GM18526 (cell line): ENCODE measurements around the gene FAM13A.

Source experiments
- POLR2A ChIP-seq: IDR thresholded peaks from 3 replicates; pipeline ENCODE4 v1.6.1; 2011; ENCODE audit not compliant: insufficient read length; ENCODE audit errors: extremely low read depth

FAM13A gene

DNA sequence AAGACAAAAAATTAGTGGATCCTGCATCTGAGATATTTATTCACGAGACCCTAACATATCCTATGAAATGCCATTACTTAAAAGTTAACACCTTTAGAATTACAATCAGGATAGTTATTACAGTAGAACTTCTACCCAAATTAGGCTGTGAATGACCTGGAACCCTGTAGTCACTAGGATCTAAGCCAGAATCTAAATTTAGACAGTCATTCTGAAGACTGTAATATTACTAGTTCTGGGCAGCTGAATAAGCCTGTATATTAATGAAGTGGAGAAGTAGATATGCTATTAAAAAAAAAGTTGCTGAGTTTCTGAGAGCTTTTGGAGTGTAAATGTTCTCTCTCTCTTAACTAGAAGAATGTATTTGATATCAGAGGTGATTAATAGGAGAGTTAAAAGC lies 67.0 kb downstream of the FAM13A start:
- TF ChIP-seq POLR2A, result no peak

GRCh38 chr4:88985088-88985773 lies 71.8 kb downstream of the FAM13A start:
- no peak for TF ChIP-seq POLR2A

DNA sequence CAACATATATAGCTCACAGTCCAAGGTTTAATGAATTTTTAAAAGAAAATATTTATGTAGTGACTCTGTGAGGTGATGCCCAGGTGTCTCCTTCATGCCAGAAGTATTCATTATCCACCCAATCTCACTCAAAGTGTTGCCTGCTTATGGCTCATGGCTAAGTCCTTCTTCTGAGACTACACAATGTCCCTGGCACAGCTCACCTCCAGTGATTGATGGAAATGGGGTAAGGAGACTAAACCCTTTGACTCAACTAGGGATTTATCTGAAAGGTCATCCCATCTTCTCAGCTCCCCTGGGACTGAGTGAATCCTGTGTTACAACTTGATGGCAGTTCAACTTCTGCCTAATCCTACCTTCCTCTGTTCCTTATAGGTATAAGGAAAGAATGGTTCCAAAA lies 74.2 kb downstream of the FAM13A start:
- no peak for TF ChIP-seq POLR2A

- no peak for TF ChIP-seq POLR2A
Measured at GRCh38 chr4:88981993-88982392, 75.0 kb downstream of the FAM13A start.

- no peak for TF ChIP-seq POLR2A
Measured at GRCh38 chr4:88981556-88981955, 75.4 kb downstream of the FAM13A start.

DNA sequence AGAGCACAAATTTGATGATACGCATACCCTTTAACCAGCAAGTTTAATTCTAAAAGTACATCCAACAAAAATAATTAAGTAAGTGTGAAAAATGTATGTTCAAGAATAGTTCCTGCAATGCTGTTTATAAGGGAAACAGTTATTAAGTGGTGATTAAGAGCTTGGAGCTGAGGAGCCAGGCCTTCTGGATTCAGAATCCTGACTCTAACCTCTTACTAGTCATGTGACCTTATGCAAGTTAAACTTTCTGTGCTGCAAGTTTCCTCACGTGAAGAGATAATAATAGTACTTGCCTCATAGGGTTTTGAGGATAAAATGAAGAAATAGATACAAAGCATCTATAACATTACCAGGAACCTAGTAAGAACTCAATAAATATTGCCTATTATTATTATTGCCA lies 77.7 kb downstream of the FAM13A start:
- TF ChIP-seq POLR2A, result no peak

DNA sequence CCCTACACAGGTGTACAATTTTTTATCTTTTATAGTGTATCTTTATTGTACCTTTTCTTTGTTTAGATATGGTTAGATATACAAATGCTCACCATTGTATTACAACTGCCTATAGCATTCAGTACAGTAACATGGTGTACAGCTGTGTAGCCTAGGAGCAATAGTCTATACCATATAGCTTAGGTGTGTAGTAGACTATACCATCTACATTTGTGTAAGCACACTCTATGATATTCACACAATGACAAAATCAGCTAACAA lies 80.3 kb downstream of the FAM13A start:
- no peak for TF ChIP-seq POLR2A

DNA sequence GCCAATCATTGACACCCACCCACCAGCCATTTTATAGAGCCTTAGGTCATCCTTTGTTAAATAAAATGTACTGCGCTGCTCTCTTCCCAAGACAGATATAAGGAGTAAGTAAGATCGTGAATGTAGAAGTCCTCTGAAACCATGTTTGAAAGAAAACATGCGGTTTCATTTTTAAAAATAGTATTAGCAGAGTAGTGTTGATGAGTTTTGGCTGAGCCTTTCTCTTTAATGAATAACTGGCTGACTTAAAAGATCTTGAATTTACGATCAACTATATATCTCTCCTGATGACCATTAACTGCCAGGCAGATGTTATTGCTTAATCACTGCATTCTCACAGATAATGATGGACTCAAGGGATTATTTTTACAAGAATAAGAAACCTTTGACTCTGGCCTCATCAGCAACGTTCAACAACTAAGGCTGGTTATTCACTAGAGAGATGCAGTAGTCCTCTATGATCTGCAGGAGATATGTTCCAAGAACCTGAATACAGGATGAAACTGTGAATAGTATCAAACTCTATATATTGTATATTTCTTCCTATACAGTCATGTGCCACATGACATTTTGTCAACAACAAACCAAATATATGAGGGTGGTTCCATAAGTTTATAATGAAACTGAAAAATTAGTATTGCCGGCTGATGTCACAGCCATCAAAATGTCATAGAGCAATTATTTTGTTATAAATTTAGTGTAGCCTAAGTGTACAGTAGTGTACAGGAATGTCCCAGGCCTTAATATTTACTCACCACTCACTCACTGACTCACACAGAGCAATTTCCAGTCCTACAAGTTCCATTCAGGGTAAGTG lies 80.8 kb downstream of the FAM13A start:
- TF ChIP-seq POLR2A, result no peak

DNA sequence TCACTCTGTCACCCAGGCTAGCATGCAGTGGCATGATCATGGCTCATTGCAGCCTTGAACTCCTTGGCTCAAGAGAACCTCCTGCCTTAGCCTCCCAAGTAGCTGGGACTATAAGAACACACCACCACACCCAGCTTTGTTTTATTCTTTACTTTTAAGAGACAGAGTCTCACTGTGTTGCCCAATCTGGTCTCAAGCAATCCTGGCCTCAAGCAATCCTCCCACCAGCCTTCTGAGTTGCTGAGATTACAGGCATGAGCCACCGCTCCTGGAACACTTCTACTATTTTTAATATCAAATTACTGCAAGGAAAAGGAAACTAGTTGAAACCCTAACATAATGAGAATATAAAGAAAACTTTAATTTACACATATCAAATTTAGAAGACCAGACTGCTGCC lies 85.4 kb downstream of the FAM13A start:
- no peak for TF ChIP-seq POLR2A

DNA sequence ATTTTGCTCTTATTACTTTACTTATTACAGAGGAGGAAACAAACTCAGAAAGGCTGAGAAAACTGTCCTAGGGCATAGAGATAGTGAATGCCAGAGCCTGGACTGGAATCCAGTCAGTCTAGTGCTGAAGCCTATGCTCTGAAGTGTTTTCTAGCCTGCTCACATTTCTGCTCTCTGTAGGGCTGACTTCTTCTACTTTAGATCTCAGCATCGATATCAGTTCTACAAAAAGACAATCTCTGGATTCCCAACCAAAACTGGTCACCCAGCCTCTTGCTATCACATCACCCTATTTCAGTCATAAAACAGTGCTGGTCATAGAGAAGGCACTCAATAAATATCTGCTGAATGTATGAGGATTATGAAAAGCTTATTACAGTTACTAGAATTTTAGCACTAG lies 87.2 kb downstream of the FAM13A start:
- TF ChIP-seq POLR2A, result no peak

GRCh38 chr4:88969271-88969670 lies 87.7 kb downstream of the FAM13A start:
- TF ChIP-seq POLR2A, result no peak

DNA sequence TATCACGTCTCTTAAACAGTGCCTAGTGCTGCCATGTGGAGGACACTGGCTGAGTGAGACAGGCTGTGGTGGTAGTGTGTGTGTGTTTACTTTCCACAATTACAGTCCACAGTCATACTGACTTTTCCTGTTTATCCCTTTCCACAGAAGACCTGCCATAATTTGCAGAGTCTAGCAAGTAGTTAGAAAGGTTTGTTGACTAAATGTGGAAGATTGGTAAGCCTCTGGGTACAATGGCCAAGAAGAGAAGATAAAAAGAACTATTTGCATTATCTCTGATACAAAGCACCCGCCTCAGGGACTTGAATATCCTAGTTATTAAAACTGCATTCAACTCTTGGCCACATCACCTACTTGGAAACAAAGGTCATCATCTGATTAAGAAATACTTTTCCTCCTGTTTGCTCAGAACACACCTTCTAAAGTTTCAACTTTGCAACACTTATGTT lies 89.1 kb downstream of the FAM13A start:
- TF ChIP-seq POLR2A, result no peak

DNA sequence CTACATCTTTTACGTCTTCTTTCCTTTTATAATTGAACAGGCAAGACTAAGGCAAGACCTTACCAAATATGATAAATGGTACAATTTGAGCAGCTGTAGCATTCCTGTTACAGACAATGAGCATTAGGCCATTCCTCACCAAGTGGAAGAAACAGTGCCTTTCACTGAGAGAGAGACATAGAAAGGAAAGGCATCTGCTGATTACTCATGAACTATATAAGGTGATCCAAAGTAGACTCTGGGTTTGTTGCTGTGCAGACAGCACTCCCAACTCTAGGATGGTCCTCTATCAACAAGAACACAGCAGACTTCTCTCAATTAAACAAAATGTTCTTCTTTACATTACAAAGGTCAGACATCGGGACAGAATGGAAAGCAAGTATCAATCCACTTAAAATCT lies 91.9 kb downstream of the FAM13A start:
- no peak for TF ChIP-seq POLR2A

DNA sequence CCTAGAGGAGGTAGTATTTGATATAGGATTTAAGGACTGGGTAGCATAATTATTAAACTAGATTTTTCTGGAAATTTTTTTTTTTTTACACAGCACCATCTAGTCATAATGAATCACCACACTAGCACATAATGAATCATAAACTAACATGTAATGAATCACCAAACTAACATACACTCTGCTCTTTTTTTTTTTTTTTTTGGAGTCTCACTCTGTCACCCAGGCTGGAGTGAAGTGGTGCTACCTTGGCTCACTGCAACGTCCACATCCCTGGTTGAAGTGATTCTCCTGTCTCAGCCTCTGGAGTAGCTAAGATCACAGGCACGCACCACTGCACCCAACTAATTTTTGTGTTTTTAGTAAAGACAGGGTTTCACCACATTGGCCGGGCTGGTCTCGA lies 92.5 kb downstream of the FAM13A start:
- TF ChIP-seq POLR2A, result no peak

DNA sequence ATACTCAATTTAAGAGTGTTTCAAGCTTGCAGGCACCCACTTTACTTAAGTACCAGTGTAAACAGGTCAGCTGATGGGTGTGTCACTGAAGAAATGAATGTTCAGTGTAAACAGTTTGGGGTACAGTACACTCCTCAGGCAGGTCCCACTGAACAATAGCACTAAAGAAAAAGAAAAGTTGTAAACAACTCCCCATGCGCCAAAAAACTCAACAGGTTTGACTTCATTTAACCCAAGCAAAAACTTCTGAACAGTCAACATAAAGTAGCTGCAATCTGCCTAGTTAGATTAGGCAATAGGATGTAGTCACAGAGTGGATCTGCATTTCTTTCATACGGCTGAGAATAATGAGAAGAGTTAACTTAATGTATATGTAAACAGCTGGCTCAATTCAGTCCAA lies 93.2 kb downstream of the FAM13A start:
- TF ChIP-seq POLR2A, result no peak

- no peak for TF ChIP-seq POLR2A
Measured at GRCh38 chr4:88962396-88962795, 94.6 kb downstream of the FAM13A start.

DNA sequence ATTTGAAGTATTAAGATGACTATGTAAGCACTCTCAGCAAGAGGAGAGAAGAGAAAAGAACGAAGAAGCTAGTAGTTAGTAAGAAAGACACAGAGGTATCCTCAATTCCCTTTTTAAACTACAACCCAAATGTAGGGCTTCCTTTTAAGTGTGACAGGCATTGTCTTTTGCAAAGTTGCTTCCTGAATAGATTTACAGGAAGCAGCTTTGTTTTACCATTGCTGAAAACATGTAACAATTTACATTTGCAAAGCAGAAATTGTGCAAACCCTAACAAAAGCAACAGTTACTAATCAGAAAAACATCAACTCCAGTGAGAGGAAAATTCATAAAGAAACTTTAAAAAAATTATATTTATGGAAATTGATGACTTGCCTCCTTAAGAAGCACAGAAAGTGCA lies 96.4 kb downstream of the FAM13A start:
- TF ChIP-seq POLR2A, result no peak

DNA sequence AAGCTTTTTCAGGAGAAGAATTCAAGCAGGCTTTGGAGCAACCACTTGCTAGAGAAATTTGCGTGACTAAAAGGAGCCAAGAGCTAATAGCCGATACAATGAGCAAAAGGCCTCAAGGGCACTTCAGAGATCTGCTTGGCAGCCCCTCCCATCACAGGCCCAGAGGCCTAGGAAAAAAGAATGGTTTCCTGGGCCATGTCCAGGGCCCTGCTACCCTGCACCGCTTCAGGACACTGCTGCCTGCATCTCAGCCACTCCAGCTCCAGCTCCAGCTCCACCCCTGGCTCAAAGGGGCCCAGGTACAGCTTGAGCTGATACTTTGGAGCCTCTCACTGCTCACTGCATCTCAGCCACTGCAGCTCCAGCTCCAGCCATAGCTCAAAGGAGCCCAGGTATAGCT lies 98.9 kb downstream of the FAM13A start:
- no peak for TF ChIP-seq POLR2A

- no peak for TF ChIP-seq POLR2A
Measured at GRCh38 chr4:88957570-88957969, 99.4 kb downstream of the FAM13A start.
